ENCODE measurements around the gene ATCAY.

DNA sequence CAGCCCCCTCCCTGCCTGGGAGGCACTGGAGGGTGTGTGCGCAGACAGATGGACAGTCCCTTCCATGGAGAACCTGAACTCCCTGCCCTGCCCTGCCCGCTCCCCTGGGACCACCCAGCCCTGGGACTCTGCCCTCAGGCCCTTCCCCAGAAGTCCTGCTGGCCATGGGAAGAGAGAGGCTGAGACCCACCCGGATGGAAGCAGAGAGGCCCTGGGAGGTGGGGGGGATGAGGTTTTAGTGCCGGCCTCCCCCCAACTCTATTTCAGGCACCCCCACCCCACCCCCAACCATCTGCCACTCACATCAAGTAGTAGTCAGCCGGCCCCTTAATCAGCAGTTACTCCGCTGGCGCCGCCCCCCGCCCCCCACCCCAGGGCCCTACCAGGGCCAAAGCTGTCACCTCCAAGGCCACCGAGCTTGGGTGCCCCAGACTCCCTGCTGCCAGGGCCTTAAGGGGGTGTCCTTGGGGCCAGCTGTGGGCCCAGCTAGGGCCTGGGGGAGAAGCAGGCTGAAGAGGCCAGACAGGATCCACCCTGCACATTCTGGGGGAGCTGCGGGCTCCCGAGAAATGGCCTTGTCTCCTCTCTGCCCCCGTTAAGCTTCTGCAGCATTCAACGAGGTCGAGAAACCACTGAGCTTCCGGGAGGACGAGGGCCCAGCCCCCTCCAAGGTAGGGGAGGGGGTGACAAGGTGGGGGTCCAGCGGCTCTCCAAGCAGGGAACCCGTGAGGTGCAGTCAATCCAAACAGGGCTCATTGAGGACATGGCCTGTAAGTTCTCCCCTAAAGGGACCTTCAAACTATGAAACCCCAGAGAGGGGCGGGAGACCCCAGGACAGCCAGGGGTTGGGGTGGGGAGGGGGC, 69.7 kb downstream of the ATCAY start:
- TF ChIP-seq, protein P1, sequence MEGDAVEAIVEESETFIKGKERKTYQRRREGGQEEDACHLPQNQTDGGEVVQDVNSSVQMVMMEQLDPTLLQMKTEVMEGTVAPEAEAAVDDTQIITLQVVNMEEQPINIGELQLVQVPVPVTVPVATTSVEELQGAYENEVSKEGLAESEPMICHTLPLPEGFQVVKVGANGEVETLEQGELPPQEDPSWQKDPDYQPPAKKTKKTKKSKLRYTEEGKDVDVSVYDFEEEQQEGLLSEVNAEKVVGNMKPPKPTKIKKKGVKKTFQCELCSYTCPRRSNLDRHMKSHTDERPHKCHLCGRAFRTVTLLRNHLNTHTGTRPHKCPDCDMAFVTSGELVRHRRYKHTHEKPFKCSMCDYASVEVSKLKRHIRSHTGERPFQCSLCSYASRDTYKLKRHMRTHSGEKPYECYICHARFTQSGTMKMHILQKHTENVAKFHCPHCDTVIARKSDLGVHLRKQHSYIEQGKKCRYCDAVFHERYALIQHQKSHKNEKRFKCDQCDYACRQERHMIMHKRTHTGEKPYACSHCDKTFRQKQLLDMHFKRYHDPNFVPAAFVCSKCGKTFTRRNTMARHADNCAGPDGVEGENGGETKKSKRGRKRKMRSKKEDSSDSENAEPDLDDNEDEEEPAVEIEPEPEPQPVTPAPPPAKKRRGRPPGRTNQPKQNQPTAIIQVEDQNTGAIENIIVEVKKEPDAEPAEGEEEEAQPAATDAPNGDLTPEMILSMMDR (conservative IDR thresholded peaks at IDR 0.05; ENCODE audit: low read depth, low read length), result no peak
- TF ChIP-seq EZH2 (IDR thresholded peaks at IDR 0.05; ENCODE audit: low read length, unreplicated experiment), result no peak
